CD4-positive, alpha-beta T cell treated with Interleukin-2 at 100 ng/mL for 4 hours (primary cell): ENCODE measurements around the gene FERMT1.
"Not testable (repeated sequence)": the region's sequence is repeated elsewhere in the genome, so short reads cannot be mapped to it uniquely, and the experiment has no call there.

Source experiments
- DNase-seq: peaks from one replicate; pipeline ENCODE4 v3.0.0-alpha.2; 2020; ENCODE audit warnings: low spot score

The FERMT1 gene

DNA sequence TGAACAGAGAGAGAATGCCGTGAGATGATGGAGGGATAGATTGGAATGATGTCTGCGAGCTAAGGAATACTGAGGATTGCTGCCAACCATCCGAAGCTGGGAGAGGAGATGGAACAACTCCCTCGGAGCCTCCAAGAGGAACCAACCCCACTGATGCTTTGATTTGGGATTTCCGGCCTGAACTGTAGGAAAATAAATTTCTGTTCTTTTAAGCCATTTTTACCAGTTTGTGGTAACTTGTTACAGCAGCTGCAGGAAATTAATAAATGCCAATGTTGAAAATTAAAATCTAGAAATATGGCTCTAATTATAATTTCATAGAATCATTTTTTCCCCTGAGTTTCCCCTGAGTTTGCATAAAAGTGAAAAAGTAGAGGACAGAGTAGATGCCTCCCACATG is 83.1 kb downstream of the FERMT1 start:
- no peak for DNase-seq

DNA sequence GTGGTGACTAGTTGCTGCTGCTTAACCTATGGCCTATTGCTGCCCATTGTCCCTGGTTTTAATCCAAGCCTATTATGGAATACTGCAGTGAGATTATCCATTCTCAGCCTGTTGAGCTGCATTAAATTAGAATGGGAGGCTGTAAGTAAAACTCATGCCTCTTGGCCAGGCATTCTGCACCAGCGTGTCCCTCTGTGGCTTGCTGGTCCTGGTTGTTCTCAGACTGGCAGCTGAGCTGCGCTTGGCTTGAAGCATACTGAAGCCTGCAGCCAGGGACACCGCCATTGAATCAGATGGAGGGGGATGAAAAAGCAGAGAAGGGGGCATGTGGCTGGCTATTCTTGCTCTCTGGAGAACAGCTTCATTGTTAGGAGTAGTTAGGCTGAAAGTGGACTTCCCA is 84.6 kb downstream of the FERMT1 start:
- DNase-seq: no peak

DNA sequence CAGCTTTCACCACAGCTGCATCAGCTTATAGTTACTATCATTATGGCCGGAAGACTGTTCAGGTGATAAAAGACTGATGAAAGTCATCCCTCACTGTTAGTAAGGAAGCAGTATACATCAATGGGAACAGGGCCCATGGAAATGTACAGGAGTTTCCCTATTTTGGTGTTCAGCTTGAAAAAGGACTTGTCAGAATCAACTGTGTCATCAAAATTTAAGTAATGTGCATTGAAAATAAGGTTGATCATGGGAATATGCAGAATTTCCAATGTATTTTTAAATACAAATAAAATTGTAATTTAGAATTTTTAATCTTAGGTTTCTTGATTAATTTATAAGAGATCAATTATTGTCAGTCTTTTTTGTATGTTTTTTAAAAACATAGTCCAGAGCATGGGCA is 85.7 kb downstream of the FERMT1 start:
- no peak for DNase-seq

DNA sequence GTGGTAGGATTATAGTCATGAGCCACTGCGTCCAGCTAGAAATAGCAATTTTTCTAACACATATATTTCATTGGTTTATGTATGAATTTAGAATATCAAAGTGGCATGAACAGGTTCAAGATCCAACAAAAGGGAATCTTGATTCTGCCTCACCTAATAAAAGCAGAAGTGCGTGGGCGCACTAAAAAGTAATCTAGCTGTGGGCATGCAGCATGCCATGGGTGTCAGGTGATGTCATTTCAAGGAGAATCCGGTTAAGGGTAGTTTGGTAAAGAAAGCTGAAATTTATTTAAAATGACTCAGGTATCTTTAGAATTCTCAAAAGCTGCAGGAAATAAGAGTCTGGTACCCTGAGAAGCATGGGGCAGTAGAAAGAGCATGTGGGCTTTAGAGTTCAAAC is 86.6 kb downstream of the FERMT1 start:
- no peak for DNase-seq

DNA sequence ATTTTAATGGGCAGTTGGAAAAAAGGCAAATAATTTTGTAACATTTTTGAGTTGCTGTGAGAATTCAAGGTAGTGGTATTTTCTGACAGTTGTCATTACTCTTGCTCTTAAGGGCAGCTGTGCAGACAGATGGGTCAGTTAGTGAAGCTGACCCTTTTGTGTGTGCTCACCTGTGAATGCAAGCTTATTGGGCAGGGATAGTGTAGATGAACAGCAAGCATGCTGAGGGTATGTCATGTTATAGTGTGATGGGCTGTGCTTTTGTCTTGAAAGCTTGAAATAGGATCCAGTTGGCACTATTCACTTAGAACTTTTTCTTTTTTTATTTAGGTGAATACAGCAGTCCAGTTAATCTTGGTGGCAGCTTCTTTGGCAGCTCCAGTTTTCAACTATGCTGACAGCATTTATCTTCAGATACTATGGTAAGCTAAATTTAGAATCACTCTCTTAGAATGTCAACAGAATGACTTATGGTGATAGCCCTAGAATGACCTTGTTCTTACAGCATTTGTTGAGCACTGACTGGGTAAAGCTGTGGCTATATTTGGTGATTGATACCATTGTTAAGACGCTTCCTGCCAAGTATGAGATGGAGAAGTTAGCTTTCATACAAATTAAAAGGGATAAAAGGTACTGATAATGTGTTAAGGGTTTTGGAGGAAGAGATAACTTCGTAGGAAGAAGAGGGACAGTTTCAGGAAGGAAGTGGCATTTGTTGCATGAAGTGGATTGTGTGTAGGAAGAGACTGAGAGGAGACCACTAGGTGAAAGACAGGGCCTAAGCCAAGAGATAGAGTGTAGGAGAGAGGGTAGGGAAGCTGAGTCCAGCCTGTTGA is 88.5 kb downstream of the FERMT1 start:
- no peak for DNase-seq

DNA sequence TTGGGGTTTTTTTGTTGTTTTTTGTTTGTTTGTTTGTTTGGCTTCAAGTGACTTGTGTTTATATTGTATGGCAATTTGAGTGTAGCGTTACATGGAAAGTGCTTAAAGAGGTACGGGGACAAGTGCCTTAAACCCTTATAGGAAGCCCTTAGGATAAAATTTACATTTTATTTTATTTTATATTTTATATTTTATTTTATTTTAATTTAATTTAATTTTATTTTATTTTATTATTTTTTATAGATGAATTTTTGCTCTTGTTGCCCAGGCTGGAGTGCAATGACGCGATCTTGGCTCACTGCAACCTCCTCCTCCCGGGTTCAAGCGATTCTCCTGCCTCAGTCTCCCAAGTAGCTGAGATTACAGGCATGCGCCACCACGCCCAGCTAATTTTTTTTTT is 89.9 kb downstream of the FERMT1 start:
- not testable (repeated sequence) for DNase-seq

DNA sequence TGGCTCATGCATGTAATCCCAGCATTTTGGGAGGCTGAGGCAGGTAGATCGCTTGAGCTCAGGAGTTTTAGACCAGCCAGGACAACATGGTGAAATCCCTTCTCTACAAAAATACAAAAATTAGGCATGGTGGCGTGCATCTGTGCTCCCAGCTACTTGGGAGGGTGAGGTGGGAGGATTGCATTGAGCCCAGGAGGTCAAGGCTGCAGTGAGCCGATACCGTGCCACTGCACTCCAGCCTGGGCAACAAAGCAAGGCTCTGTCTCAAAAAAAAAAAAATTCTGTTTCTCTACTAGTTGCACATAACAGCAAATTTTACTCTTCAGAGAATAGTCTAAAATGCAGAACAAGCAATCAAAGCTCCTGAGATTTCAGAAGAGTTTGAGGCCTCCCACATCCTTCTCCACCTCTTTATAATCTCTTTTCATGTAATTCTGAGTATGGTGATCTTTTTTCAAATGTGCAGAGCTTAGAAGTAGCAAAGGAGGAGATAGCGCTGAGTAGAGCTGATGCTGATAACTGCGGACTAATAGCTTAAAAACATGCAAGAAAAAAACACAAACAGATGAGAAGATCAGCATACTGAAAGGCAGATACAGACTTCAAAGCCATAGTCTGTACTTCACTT is 92.3 kb downstream of the FERMT1 start:
- DNase-seq: no peak

DNA sequence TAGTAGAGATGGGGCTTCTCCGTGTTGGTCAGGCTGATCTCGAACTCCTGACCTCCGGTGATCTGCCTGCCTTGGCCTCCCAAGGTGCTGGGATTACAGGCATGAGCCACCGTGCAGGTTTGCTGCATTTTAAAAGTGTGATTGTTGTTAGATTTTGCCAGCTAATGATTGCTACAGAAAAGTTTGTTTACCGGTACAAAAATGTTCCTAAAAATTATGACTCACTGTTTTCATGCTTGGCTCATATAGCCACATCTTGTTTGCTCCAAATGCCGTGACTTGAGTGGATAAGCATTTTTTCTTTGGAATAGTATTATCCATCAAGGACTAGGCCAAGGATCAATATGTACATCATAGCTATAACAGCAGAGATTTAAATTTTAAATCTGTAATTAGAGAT is 93.3 kb downstream of the FERMT1 start:
- no peak for DNase-seq

DNA sequence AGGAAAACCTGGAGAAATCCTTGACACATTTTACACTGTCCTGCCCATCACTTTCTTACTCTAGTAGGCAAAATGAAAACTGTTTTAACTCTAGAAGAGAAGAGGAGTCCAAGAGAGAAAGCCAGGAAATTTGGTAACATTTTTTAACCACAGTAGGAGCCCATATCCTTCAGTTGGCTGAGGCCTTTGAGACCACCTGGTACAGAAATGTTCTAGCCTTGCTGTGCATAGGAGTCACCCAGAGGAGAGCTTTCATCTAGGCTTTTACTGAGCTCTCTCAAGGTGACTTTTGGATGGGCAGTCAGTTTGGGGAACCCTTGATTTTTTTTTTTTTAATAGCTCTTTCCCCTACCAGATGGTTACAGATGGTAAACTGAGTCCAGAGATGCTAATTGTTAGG is 94.0 kb downstream of the FERMT1 start:
- DNase-seq: no peak

DNA sequence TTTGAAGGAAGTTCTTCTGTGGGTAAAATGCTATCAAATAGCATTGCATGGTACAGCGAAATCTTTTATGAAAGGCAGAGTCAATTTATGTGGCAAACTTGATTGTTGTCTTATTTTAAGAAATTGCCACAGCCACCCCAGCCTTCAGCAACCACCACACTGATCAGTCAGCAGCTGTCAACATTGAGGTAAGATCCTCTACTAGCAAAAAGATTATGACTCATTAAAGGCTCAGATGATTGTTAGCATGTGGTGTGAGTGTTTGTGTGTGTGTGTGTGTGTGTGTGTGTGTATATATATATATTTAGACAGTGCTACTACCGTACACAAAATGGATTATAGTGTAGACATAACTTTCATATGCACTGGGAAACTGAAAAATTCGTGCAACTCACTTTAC is 96.8 kb downstream of the FERMT1 start:
- DNase-seq: peak; percentile 15
